ENCODE results near the gene ADAMTSL5.

Gene ADAMTSL5

GRCh38 chr19:1469255-1470054 is 43.4 kb downstream of the ADAMTSL5 start:
- no peak overlapping the region for H3K4me3 ChIP-seq (ENCODE audit: low read depth, low read length, poor library complexity, severe bottlenecking)

GRCh38 chr19:1468821-1469254 is 44.0 kb downstream of the ADAMTSL5 start:
- Histone ChIP-seq H3K4me2 (ENCODE audit: low read length) (no peak overlapping the region), H3K27ac (ENCODE audit: low read depth, low read length, poor library complexity, severe bottlenecking) (no peak overlapping the region), H3K4me1 (ENCODE audit: insufficient read depth, low read length, severe bottlenecking) (peaks cover 11% of the 10 kb centered on the region), H3K79me2 (ENCODE audit: insufficient read depth, low read length) (no peaks in the 10 kb centered on the region), H3K4me3 (ENCODE audit: low read depth, low read length, poor library complexity, severe bottlenecking) (no peak overlapping the region), H4K20me1 (ENCODE audit: insufficient read depth, low read length) (no peaks in the 10 kb centered on the region), H3K27me3 (ENCODE audit: insufficient read depth, low read length) (peaks cover 22% of the 10 kb centered on the region; the same call in 1 of the 2 replicates), H3F3A (ENCODE audit: insufficient read depth, low read length) (no peaks in the 10 kb centered on the region), H3K36me3 (ENCODE audit: insufficient read depth, low read length) (no peaks in the 10 kb centered on the region), H2AFZ (ENCODE audit: low read length) (no peak overlapping the region), H3K9me3 (ENCODE audit: low read length) (no peaks in the 10 kb centered on the region), H3K9ac (ENCODE audit: low read length) (no peak overlapping the region), H3K9me2 (ENCODE audit: low read depth, low read length) (no peaks in the 10 kb centered on the region)
- TF ChIP-seq CTCF (IDR thresholded peaks at IDR 0.05; ENCODE audit: low read length) = no peak
- TF ChIP-seq EZH2 (IDR thresholded peaks at IDR 0.05; ENCODE audit: borderline replicate concordance, low read length) = no peak

More at GRCh38 chr19:1469255-1470054, 43.4 kb downstream of the ADAMTSL5 start:
- H3F3A ChIP-seq (ENCODE audit: insufficient read depth, low read length) = no peaks in the 10 kb centered on the region
- no peaks in the 10 kb centered on the region for H3K9me2 ChIP-seq (ENCODE audit: low read depth, low read length)
- no peaks in the 10 kb centered on the region for H3K36me3 ChIP-seq (ENCODE audit: insufficient read depth, low read length)
- H3K4me1 ChIP-seq (ENCODE audit: insufficient read depth, low read length, severe bottlenecking) = peaks cover 11% of the 10 kb centered on the region
- TF ChIP-seq EZH2 (IDR thresholded peaks at IDR 0.05; ENCODE audit: borderline replicate concordance, low read length) (no peak), CTCF (IDR thresholded peaks at IDR 0.05; ENCODE audit: low read length) (no peak)
- peaks cover 22% of the 10 kb centered on the region; the same call in 1 of the 2 replicates for H3K27me3 ChIP-seq (ENCODE audit: insufficient read depth, low read length)
- no peak overlapping the region for H3K9ac ChIP-seq (ENCODE audit: low read length)
- no peak overlapping the region for H3K4me2 ChIP-seq (ENCODE audit: low read length)
- no peaks in the 10 kb centered on the region for H3K9me3 ChIP-seq (ENCODE audit: low read length)
- H2AFZ ChIP-seq (ENCODE audit: low read length) = no peak overlapping the region
- no peaks in the 10 kb centered on the region for H3K79me2 ChIP-seq (ENCODE audit: insufficient read depth, low read length)
- H4K20me1 ChIP-seq (ENCODE audit: insufficient read depth, low read length) = no peaks in the 10 kb centered on the region
- no peak overlapping the region for H3K27ac ChIP-seq (ENCODE audit: low read depth, low read length, poor library complexity, severe bottlenecking)

- H3K4me3 ChIP-seq (ENCODE audit: low read depth, low read length, poor library complexity, severe bottlenecking) = no peak overlapping the region
Measured at GRCh38 chr19:1468274-1468820, 44.5 kb downstream of the ADAMTSL5 start.

More at GRCh38 chr19:1468274-1468820, 44.5 kb downstream of the ADAMTSL5 start:
- Histone ChIP-seq H3K79me2 (ENCODE audit: insufficient read depth, low read length) (no peaks in the 10 kb centered on the region), H2AFZ (ENCODE audit: low read length) (no peak overlapping the region), H3K27me3 (ENCODE audit: insufficient read depth, low read length) (peaks cover 20% of the 10 kb centered on the region; the same call in 1 of the 2 replicates), H3K9me3 (ENCODE audit: low read length) (no peaks in the 10 kb centered on the region), H3K4me1 (ENCODE audit: insufficient read depth, low read length, severe bottlenecking) (peaks cover 11% of the 10 kb centered on the region), H3K4me2 (ENCODE audit: low read length) (no peak overlapping the region), H3K27ac (ENCODE audit: low read depth, low read length, poor library complexity, severe bottlenecking) (no peak overlapping the region), H3K9me2 (ENCODE audit: low read depth, low read length) (no peaks in the 10 kb centered on the region), H4K20me1 (ENCODE audit: insufficient read depth, low read length) (no peaks in the 10 kb centered on the region), H3K9ac (ENCODE audit: low read length) (no peak overlapping the region), H3K36me3 (ENCODE audit: insufficient read depth, low read length) (no peaks in the 10 kb centered on the region), H3F3A (ENCODE audit: insufficient read depth, low read length) (no peaks in the 10 kb centered on the region)
- TF ChIP-seq EZH2 (IDR thresholded peaks at IDR 0.05; ENCODE audit: borderline replicate concordance, low read length) (no peak), CTCF (IDR thresholded peaks at IDR 0.05; ENCODE audit: low read length) (no peak)

Data from OCI-LY1 (cell line).